HepG2 (cell line): ENCODE data around the gene RASL12. TPM values are rescaled to one million over a fixed set of nuclear protein-coding genes. Genes with fewer than 3 reads are reported as not detected.

Experiments used
- ATAC-seq: fragments of 200-7000 bp; cut with Tn5 transposase; 3 replicates; pipeline ENCODE4 v1.9.1; 2020; ENCODE audit warnings: mild to moderate bottlenecking, moderate library complexity
- BruUV-seq: library from RNA; stranded (reverse); fragments of 400-500 nt; replicated peaks from 2 replicates; lab custom pipeline; 2021; lab: Mats Ljungman, UMichigan
- CTCF ChIA-PET: fragments of 300-600 bp; formaldehyde crosslinking; extraction: SDS; loops from one replicate; lab custom pipeline; 2021; ENCODE audit warnings: low total read pairs, inconsistent platforms, low intra/inter-chr PET ratio; lab: Yijun Ruan, JAX
- POLR2A ChIA-PET: fragments of 350-600 bp; sonication (Branson Sonifier 250); formaldehyde crosslinking; loops from one replicate; lab custom pipeline; 2020; ENCODE audit warnings: antibody characterized with exemption, inconsistent platforms; lab: Yijun Ruan, JAX
- DNase-seq: peaks from one replicate; pipeline ENCODE4 v3.0.0-alpha.2; 2015; ENCODE audit warnings: low spot score
- FAIRE-seq: peaks from 3 replicates; lab custom pipeline; 2011; peaks lifted over from hg19 to GRCh38; lab: Jason Lieb, UNC
- H2AFZ ChIP-seq: one replicate; pipeline ENCODE4 v1.6.1; 2011; ENCODE audit warnings: low read length, inconsistent platforms
- H3K27ac ChIP-seq: fragments of 300-600 bp; 3 replicates; pipeline ENCODE4 v1.8.0; 2011; ENCODE audit warnings: mixed run types, mild to moderate bottlenecking, mixed read lengths, low read length, inconsistent platforms; ENCODE audit not compliant: insufficient read depth; ENCODE audit errors: extremely low read length
- H3K27me3 ChIP-seq, 2 experiments: fragments of 200-600 bp in 1 of 2; 2 replicates in 1 of 2; 3 replicates in 1 of 2; pipeline versions ENCODE4 v1.6.0 to v1.8.0; 2011; ENCODE audit warnings: low read length in 2 of 2, mild to moderate bottlenecking in 2 of 2, moderate library complexity in 2 of 2, inconsistent platforms in 1 of 2; ENCODE audit not compliant: insufficient read depth in 2 of 2, control insufficient read depth in 1 of 2
- H3K36me3 ChIP-seq, 2 experiments: fragments of 200-600 bp in 1 of 2; replicated peaks in 1 of 2; 2 replicates in 1 of 2; 3 replicates in 1 of 2; pipeline versions ENCODE4 v1.5.1 to v1.8.0; 2011; ENCODE audit warnings: low read length in 2 of 2, inconsistent platforms in 1 of 2; ENCODE audit not compliant: insufficient read depth in 2 of 2, control insufficient read depth in 1 of 2
- H3K4me1 ChIP-seq: 2 replicates; pipeline ENCODE4 v1.5.1; 2012; ENCODE audit warnings: low read length, inconsistent platforms; ENCODE audit not compliant: insufficient read depth
- H3K4me2 ChIP-seq: 2 replicates; pipeline ENCODE4 v1.6.0; 2011; ENCODE audit warnings: low read depth, low read length, inconsistent platforms
- H3K4me3 ChIP-seq, 3 experiments: fragments of 200-600 bp in 1 of 3; sonication (generic), shearing (Covaris generic) in 1 of 3; replicated peaks in 1 of 3; 2 replicates each; pipeline ENCODE4 v1.5.1; 2011 to 2016; ENCODE audit warnings: low read length in 3 of 3, inconsistent platforms in 2 of 3, low read depth in 2 of 3, mild to moderate bottlenecking in 2 of 3, control low read depth in 1 of 3, mixed read lengths in 1 of 3; ENCODE audit not compliant: insufficient read depth in 1 of 3
- H3K79me2 ChIP-seq: one replicate; pipeline ENCODE4 v1.6.1; 2011; ENCODE audit warnings: low read length, inconsistent platforms; ENCODE audit not compliant: insufficient read depth
- H3K9ac ChIP-seq: 2 replicates; pipeline ENCODE4 v1.6.0; 2011; ENCODE audit warnings: mild to moderate bottlenecking, low read depth, low read length, inconsistent platforms; ENCODE audit not compliant: insufficient read depth
- H3K9me3 ChIP-seq: 2 replicates; pipeline ENCODE4 v1.5.1; 2012; ENCODE audit warnings: mild to moderate bottlenecking, low read length
- H4K20me1 ChIP-seq: 2 replicates; pipeline ENCODE4 v1.6.0; 2011; ENCODE audit warnings: inconsistent platforms, mild to moderate bottlenecking, low read length, moderate library complexity; ENCODE audit not compliant: insufficient read depth
- ATRX ChIP-seq: sonication (generic); formaldehyde crosslinking; IDR thresholded peaks from 2 replicates; pipeline ENCODE4 v1.4.0; 2020; ENCODE audit warnings: missing genetic modification reagents, borderline replicate concordance
- NR1H2 ChIP-seq: sonication (generic); formaldehyde crosslinking; IDR thresholded peaks from 2 replicates; pipeline ENCODE4 v1.8.1; 2022; ENCODE audit warnings: low read depth, missing genetic modification reagents, borderline replicate concordance
- PAF1 ChIP-seq: IDR thresholded peaks from 2 replicates; pipeline ENCODE4 v1.6.1; 2016; ENCODE audit warnings: missing genetic modification reagents, missing compliant biosample characterization
- SRF ChIP-seq: IDR thresholded peaks from 2 replicates; pipeline ENCODE4 v1.6.1; 2011; ENCODE audit warnings: mild to moderate bottlenecking, low read depth, low read length, moderate library complexity
- YY1 ChIP-seq: IDR thresholded peaks from 2 replicates; pipeline ENCODE4 v1.6.1; 2011; ENCODE audit warnings: low read length, low read depth, moderate library complexity, mild to moderate bottlenecking; ENCODE audit not compliant: insufficient read depth, insufficient replicate concordance
- WGBS: methylation state at CpG from one replicate; pipeline ENCODE4 v1.1.6; 2017; ENCODE audit warnings: low lambda C conversion rate; 5-methylcytosine and 5-hydroxymethylcytosine counted together
- in situ Hi-C: cut with HindIII; loops from 2 replicates; pipeline ENCODE4 v1.10.0; 2017; ENCODE audit warnings: low pct_unique_long_range_greater_than_20kb; ENCODE audit not compliant: extremely low pct_ligation_motif_present
- intact Hi-C: fragments of 100-400 bp; cut with micrococcal nuclease; formaldehyde crosslinking; loops from one replicate; pipeline ENCODE4 v1.10.0; 2022; ENCODE audit not compliant: unreplicated experiment
- polyA plus RNA-seq, 8 experiments: library from polyadenylated mRNA; depleted of rRNA in 3 of 8; stranded (reverse) in 7 of 8; unstranded in 1 of 8; fragments of >200 nt; fragmentation: Illumina TruSeq in 4 of 8; extraction: Trizol in 4 of 8; gene quantifications; 2 replicates each; pipeline versions ENCODE4 v1.2.1 to v1.2.3, GENCODE V29; 2011 to 2016; ENCODE audit warnings: low read depth in 4 of 8, missing spikeins in 1 of 8, mixed read lengths in 1 of 8; ENCODE audit not compliant: insufficient read depth in 1 of 8
- total RNA-seq, 5 experiments: library from RNA; depleted of rRNA; stranded (reverse); fragments of >200 nt; fragmentation: Illumina TruSeq; extraction: Trizol; gene quantifications; 2 replicates each; pipeline ENCODE4 v1.2.3, GENCODE V29; 2016; ENCODE audit warnings: low read depth in 1 of 5
- TF ChIP-seq, protein P1 (sequence below): sonication (generic); formaldehyde crosslinking; IDR thresholded peaks from 2 replicates; pipeline ENCODE4 v1.4.0; 2020; ENCODE audit warnings: mild to moderate bottlenecking, missing genetic modification reagents
- TF ChIP-seq, protein P2 (sequence below): sonication (generic); formaldehyde crosslinking; IDR thresholded peaks from 2 replicates; pipeline ENCODE4 v1.4.0; 2020; ENCODE audit warnings: missing genetic modification reagents, borderline replicate concordance
- TF ChIP-seq, protein P3 (sequence below): sonication (generic); formaldehyde crosslinking; IDR thresholded peaks from 2 replicates; pipeline ENCODE4 v1.4.0; 2020; ENCODE audit warnings: missing genetic modification reagents

Gene RASL12
- total and polyA plus RNA-seq, 2 of the 13 experiments (the other 11 are each of a cell fraction or from before 2014, with no cell fraction given): 0.16 to 0.55 TPM

DNA sequence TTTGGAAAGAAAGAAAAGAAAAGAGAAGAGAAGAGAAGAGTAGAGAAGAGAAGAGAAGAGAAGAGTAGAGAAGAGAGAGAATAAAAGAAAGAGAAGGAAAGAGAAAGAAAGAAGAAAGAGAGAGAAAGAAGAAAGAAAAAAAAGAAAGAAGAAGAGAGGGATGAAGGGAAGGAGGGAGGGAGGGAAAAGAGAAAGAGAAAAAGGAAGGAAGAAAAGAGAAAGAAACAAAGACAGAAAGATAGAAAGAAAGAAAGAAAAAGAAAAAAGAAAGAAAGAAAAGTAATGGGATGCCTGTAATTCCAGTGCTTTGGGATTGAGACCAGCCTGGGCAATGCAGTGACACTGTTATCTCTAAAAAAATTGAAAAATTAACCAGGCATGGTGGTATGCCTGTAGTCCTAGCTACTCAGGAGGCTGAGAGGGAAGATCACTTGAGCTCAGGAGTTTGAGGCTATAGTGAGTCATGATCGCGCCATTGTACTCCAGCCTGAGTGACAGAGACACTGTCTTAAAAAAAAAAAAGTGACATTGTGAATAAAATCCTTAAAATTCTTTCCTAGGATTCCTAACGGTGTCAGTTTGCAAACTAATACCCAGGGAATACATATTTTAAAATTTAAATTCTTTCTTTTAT lies 1.7 kb downstream of the RASL12 start:
- in situ Hi-C loops: no loop called here
- H3K4me1 ChIP-seq: peaks cover 50% of the 10 kb centered on the region
- no peaks in the 10 kb centered on the region for H4K20me1 ChIP-seq
- FAIRE-seq (no peak), ATAC-seq (no peak)
- no peaks in the 10 kb centered on the region for H3K79me2 ChIP-seq
- H3K4me2 ChIP-seq: no peak overlapping the region
- H3K9me3 ChIP-seq: no peaks in the 10 kb centered on the region
- POLR2A ChIA-PET: no interaction called here
- TF ChIP-seq YY1: no peak
- TF ChIP-seq, protein P1, sequence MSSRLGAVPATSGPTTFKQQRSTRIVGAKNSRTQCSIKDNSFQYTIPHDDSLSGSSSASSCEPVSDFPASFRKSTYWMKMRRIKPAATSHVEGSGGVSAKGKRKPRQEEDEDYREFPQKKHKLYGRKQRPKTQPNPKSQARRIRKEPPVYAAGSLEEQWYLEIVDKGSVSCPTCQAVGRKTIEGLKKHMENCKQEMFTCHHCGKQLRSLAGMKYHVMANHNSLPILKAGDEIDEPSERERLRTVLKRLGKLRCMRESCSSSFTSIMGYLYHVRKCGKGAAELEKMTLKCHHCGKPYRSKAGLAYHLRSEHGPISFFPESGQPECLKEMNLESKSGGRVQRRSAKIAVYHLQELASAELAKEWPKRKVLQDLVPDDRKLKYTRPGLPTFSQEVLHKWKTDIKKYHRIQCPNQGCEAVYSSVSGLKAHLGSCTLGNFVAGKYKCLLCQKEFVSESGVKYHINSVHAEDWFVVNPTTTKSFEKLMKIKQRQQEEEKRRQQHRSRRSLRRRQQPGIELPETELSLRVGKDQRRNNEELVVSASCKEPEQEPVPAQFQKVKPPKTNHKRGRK: peak; percentile 79; the same call in 1 of the 2 replicates
- no peak for TF ChIP-seq SRF
- TF ChIP-seq, all 625 proteins: peak for 1
- H3K9ac ChIP-seq: no peak overlapping the region
- CTCF ChIA-PET: no interaction called here
- BruUV-seq: no TSS peak
- no peak overlapping the region for H3K4me3 ChIP-seq
- no peak overlapping the region for H2AFZ ChIP-seq
- peaks cover 1 to 23% of the 10 kb centered on the region in 2 experiments; a peak in 4 of 5 replicates for H3K27me3 ChIP-seq
- no peak for DNase-seq
- intact Hi-C loops: no loop called here
- H3K36me3 ChIP-seq: no peaks in the 10 kb centered on the region
- 63% methylated on average over 3 of the region's 3 CpGs for WGBS
- no peak overlapping the region for H3K27ac ChIP-seq

DNA sequence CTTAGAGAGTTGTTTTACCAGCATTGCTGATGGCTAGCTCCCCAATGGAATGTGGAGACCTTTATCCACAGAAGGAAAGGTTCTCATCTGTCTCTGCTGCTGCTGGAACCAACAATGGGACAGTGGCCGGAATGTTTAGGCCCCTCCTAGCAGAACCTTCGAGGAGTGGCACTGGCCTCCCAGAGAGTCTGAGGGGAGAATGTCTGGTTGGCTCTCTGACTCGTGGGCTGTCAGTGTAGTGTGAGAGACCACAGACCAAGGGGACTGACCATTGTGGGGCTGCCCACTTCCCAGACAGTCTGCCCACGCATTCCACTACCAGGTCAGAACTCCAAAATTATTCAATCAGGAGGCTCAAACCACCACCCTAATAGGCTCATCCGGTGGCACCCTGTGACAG lies 5.1 kb downstream of the RASL12 start:
- Histone ChIP-seq H2AFZ (no peak overlapping the region), H3K27ac (no peak overlapping the region), H3K27me3 (peaks cover 0 to 19% of the 10 kb centered on the region in 2 experiments; a peak in 2 of 5 replicates), H3K36me3 (no peaks in the 10 kb centered on the region), H3K9ac (no peak overlapping the region), H3K4me1 (peaks cover 77% of the 10 kb centered on the region), H3K4me2 (no peak overlapping the region), H3K9me3 (no peaks in the 10 kb centered on the region), H3K4me3 (no peak overlapping the region), H3K79me2 (no peaks in the 10 kb centered on the region), H4K20me1 (no peaks in the 10 kb centered on the region)
- intact Hi-C loops (no loop called here), in situ Hi-C loops (no loop called here)
- 22% methylated on average over 2 of the region's 5 CpGs for WGBS
- POLR2A ChIA-PET: interaction anchor here (0.6 kb wide), 1 partner anchor 16 kb away, joined by 4 read pairs; no protein-coding TSS in a partner anchor
- ATAC-seq (peak; percentile 12; the same call in 2 of the 3 replicates), DNase-seq (no peak), FAIRE-seq (no peak)
- CTCF ChIA-PET: no interaction called here
- BruUV-seq: no TSS peak
- TF ChIP-seq NR1H2 (CRISPR knock-in tag) (no peak), PAF1 (no peak), ATRX (CRISPR knock-in tag) (no peak)
- TF ChIP-seq, protein P2, sequence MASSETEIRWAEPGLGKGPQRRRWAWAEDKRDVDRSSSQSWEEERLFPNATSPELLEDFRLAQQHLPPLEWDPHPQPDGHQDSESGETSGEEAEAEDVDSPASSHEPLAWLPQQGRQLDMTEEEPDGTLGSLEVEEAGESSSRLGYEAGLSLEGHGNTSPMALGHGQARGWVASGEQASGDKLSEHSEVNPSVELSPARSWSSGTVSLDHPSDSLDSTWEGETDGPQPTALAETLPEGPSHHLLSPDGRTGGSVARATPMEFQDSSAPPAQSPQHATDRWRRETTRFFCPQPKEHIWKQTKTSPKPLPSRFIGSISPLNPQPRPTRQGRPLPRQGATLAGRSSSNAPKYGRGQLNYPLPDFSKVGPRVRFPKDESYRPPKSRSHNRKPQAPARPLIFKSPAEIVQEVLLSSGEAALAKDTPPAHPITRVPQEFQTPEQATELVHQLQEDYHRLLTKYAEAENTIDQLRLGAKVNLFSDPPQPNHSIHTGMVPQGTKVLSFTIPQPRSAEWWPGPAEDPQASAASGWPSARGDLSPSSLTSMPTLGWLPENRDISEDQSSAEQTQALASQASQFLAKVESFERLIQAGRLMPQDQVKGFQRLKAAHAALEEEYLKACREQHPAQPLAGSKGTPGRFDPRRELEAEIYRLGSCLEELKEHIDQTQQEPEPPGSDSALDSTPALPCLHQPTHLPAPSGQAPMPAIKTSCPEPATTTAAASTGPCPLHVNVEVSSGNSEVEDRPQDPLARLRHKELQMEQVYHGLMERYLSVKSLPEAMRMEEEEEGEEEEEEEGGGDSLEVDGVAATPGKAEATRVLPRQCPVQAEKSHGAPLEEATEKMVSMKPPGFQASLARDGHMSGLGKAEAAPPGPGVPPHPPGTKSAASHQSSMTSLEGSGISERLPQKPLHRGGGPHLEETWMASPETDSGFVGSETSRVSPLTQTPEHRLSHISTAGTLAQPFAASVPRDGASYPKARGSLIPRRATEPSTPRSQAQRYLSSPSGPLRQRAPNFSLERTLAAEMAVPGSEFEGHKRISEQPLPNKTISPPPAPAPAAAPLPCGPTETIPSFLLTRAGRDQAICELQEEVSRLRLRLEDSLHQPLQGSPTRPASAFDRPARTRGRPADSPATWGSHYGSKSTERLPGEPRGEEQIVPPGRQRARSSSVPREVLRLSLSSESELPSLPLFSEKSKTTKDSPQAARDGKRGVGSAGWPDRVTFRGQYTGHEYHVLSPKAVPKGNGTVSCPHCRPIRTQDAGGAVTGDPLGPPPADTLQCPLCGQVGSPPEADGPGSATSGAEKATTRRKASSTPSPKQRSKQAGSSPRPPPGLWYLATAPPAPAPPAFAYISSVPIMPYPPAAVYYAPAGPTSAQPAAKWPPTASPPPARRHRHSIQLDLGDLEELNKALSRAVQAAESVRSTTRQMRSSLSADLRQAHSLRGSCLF (CRISPR knock-in tag): no peak
- TF ChIP-seq, protein P3, sequence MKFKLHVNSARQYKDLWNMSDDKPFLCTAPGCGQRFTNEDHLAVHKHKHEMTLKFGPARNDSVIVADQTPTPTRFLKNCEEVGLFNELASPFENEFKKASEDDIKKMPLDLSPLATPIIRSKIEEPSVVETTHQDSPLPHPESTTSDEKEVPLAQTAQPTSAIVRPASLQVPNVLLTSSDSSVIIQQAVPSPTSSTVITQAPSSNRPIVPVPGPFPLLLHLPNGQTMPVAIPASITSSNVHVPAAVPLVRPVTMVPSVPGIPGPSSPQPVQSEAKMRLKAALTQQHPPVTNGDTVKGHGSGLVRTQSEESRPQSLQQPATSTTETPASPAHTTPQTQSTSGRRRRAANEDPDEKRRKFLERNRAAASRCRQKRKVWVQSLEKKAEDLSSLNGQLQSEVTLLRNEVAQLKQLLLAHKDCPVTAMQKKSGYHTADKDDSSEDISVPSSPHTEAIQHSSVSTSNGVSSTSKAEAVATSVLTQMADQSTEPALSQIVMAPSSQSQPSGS (CRISPR knock-in tag): no peak
